Right lobe of liver (tissue), 6 donors: Measurements from ENCODE around the gene CHERP. TPM values are rescaled to one million over a fixed set of nuclear protein-coding genes. Genes with fewer than 3 reads are reported as not detected.

Source experiments
- ATAC-seq, 4 donors: fragments of 200-7000 bp; cut with Tn5 transposase; one replicate each; pipeline ENCODE4 v1.9.1; 2020; ENCODE audit warnings: mild to moderate bottlenecking in 4 of 4, moderate library complexity in 4 of 4
- DNase-seq, 3 donors: peaks; one replicate each; pipeline ENCODE4 v3.0.0-alpha.2; 2020
- H3K27ac ChIP-seq, 3 donors: fragments of 200-600 bp; one replicate each; pipeline ENCODE4 v1.8.0; 2022
- H3K27me3 ChIP-seq, 2 donors: fragments of 200-600 bp; one replicate each; pipeline ENCODE4 v1.8.0; 2022
- H3K36me3 ChIP-seq, 4 donors: fragments of 200-600 bp; sonication (generic) in 1 of 4; one replicate each; pipeline versions ENCODE4 v1.5.1 to v1.8.0; 2017 to 2022; ENCODE audit warnings: control low read depth in 1 of 4
- H3K4me1 ChIP-seq, 4 donors: fragments of 200-600 bp; sonication (generic) in 1 of 4; one replicate each; pipeline versions ENCODE4 v1.5.1 to v1.8.0; 2017 to 2022; ENCODE audit warnings: control low read depth in 1 of 4
- H3K4me3 ChIP-seq, 3 donors: fragments of 200-600 bp; one replicate each; pipeline ENCODE4 v1.8.0; 2022
- H3K9me3 ChIP-seq, 4 donors: fragments of 200-600 bp; sonication (generic) in 1 of 4; one replicate each; pipeline versions ENCODE4 v1.5.1 to v1.8.0; 2017 to 2022; ENCODE audit warnings: control low read depth in 1 of 4
- CTCF ChIP-seq, 4 donors: fragments of 200-600 bp in 3 of 4; fragments of 450-650 bp in 1 of 4; IDR thresholded peaks; one replicate each; pipeline versions ENCODE4 v1.5.1 to v1.8.0; 2016 to 2022; ENCODE audit warnings: antibody characterized with exemption in 4 of 4, mild to moderate bottlenecking in 2 of 4
- POLR2A ChIP-seq: fragments of 450-650 bp; IDR thresholded peaks from one replicate; pipeline ENCODE4 v1.6.1; 2017; ENCODE audit warnings: antibody characterized with exemption, mild to moderate bottlenecking
- WGBS: methylation state at CpG from one replicate; pipeline ENCODE4 v1.1.6; 2018; ENCODE audit warnings: low coverage, low lambda C conversion rate; ENCODE audit not compliant: insufficient coverage; ENCODE audit errors: missing lambda C conversion rate; 5-methylcytosine and 5-hydroxymethylcytosine counted together
- intact Hi-C, 2 donors: fragments of 100-400 bp; cut with DNase I; formaldehyde crosslinking; loops; one replicate each; pipeline versions ENCODE4 v1.11.2 to v1.14.1; 2022
- long read RNA-seq: library from polyadenylated mRNA; unstranded; transcript quantifications from one replicate; pipeline ENCODE4 v2.0.0, GENCODE V29; 2019
- total RNA-seq, 6 experiments: library from RNA; depleted of rRNA in 2 of 6; stranded (reverse); fragments of >200 nt in 2 of 6; fragmentation: NEBNext Ultra II Directional in 3 of 6; extraction: Animal tissue kit (Norgen Biotek cat#: 25700) in 3 of 6; gene quantifications; one replicate each; pipeline versions ENCODE4 v1.1.0 to v1.2.4, GENCODE V29; 2016 to 2023
- donor health status: DM: no; HTN: yes; CAD: no.
- donor health status: DM: no; HTN: no; CAD: no.
- donor health status: DM: no; HTN: no; CAD: no.
- donor health status: DM: no; HTN: yes; CAD: no.
- donor health status: DM: no; HTN: yes; CAD: no.

Gene CHERP
- total RNA-seq = 10 to 100 TPM in 4 of 6 experiments, 1 to 10 TPM in 2; 6.8 to 26.2 (median 20.6) TPM
- long read RNA-seq, partial matches to known transcripts = 2 of 2 reads
- long read RNA-seq, other reads (novel, unspliced or antisense) = 0 of 2 reads

- ATAC-seq (peak; percentile 89 to 95 (median 92)), DNase-seq (peak; percentile 95 to 96 (median 96))
- Histone ChIP-seq H3K36me3 (peaks cover 0 to 8% (median 0%) of the 10 kb centered on the region in 4 donors), H3K27me3 (no peaks in the 10 kb centered on the region), H3K4me3 (peak within 1 kb of the TSS; percentile 89 to 100 (median 97)), H3K27ac (peak within 1 kb of the TSS; percentile 58 to 89 (median 79)), H3K4me1 (peaks cover 0 to 31% (median 7%) of the 10 kb centered on the region in 4 donors), H3K9me3 (no peaks in the 10 kb centered on the region)
- peak; percentile 76 for TF ChIP-seq POLR2A
- TF ChIP-seq CTCF (IDR thresholded peaks at IDR 0.05) = no peak
- intact Hi-C loops = no loop called here
- under 1% methylated on average over 44 of the region's 108 CpGs for WGBS
Observed at GRCh38 chr19:16542045-16542909, at the start of gene CHERP. Gene CHERP, minus strand, starts transcription at chr19:16542437. Its CDS starts 59 bp downstream, at chr19:16542378.

GRCh38 chr19:16590876-16591802 lies 48.9 kb upstream of the CHERP start:
- no peak overlapping the region for H3K27ac ChIP-seq
- H3K4me3 ChIP-seq = no peak overlapping the region
- ATAC-seq (no peak), DNase-seq (no peak)
- no peaks in the 10 kb centered on the region for H3K9me3 ChIP-seq
- no peaks in the 10 kb centered on the region for H3K27me3 ChIP-seq
- WGBS = 97% methylated on average over 4 of the region's 9 CpGs
- no peaks in the 10 kb centered on the region for H3K36me3 ChIP-seq
- peaks cover 0 to 5% (median 0%) of the 10 kb centered on the region in 4 donors for H3K4me1 ChIP-seq
- intact Hi-C loops = no loop called here
- TF ChIP-seq POLR2A = no peak
- TF ChIP-seq CTCF (IDR thresholded peaks at IDR 0.05) = no peak

- no peak for TF ChIP-seq CTCF (IDR thresholded peaks at IDR 0.05)
- TF ChIP-seq POLR2A = no peak
- Histone ChIP-seq H3K4me3 (no peak overlapping the region), H3K4me1 (peaks cover 0 to 5% (median 0%) of the 10 kb centered on the region in 4 donors), H3K27me3 (no peaks in the 10 kb centered on the region), H3K27ac (no peak overlapping the region), H3K36me3 (no peaks in the 10 kb centered on the region), H3K9me3 (no peaks in the 10 kb centered on the region)
- intact Hi-C loops = no loop called here
- no peak for DNase-seq
- no peak for ATAC-seq
- WGBS = 33% methylated on average over 1 of the region's 3 CpGs
Observed at GRCh38 chr19:16589917-16590316, 47.7 kb upstream of the CHERP start.

GRCh38 chr19:16588824-16589577 lies 46.8 kb upstream of the CHERP start:
- TF ChIP-seq POLR2A (no peak), CTCF (IDR thresholded peaks at IDR 0.05) (no peak)
- H3K9me3 ChIP-seq = no peaks in the 10 kb centered on the region
- no peak overlapping the region for H3K27ac ChIP-seq

More at GRCh38 chr19:16588824-16589577, 46.8 kb upstream of the CHERP start:
- Histone ChIP-seq H3K4me1 (peaks cover 0 to 12% (median 0%) of the 10 kb centered on the region in 4 donors), H3K4me3 (no peak overlapping the region), H3K36me3 (no peaks in the 10 kb centered on the region), H3K27me3 (no peaks in the 10 kb centered on the region)
- intact Hi-C loops = no loop called here
- no peak for ATAC-seq
- WGBS = 82% methylated on average over 4 of the region's 11 CpGs
- DNase-seq = no peak
